DND-41 (cell line): ENCODE data around the gene UNC119B.

Experiments
- EZH2 ChIP-seq: IDR thresholded peaks from 3 replicates; pipeline ENCODE4 v1.6.1; 2012; ENCODE audit warnings: borderline replicate concordance, low read depth, mild to moderate bottlenecking, moderate library complexity, low read length, inconsistent platforms; ENCODE audit not compliant: severe bottlenecking
- TF ChIP-seq, protein P1 (sequence below): IDR thresholded peaks from 2 replicates; pipeline ENCODE4 v1.5.1; 2012; ENCODE audit warnings: borderline replicate concordance, low read length, moderate library complexity, mild to moderate bottlenecking; ENCODE audit not compliant: poor library complexity, severe bottlenecking; ENCODE audit errors: extremely low read depth

- TF ChIP-seq, protein P1, sequence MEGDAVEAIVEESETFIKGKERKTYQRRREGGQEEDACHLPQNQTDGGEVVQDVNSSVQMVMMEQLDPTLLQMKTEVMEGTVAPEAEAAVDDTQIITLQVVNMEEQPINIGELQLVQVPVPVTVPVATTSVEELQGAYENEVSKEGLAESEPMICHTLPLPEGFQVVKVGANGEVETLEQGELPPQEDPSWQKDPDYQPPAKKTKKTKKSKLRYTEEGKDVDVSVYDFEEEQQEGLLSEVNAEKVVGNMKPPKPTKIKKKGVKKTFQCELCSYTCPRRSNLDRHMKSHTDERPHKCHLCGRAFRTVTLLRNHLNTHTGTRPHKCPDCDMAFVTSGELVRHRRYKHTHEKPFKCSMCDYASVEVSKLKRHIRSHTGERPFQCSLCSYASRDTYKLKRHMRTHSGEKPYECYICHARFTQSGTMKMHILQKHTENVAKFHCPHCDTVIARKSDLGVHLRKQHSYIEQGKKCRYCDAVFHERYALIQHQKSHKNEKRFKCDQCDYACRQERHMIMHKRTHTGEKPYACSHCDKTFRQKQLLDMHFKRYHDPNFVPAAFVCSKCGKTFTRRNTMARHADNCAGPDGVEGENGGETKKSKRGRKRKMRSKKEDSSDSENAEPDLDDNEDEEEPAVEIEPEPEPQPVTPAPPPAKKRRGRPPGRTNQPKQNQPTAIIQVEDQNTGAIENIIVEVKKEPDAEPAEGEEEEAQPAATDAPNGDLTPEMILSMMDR, result no peak
- no peak for TF ChIP-seq EZH2
Observed at GRCh38 chr12:120759591-120760348, 49.5 kb downstream of the UNC119B start.
